22Rv1 (cell line): ENCODE measurements around the gene SLC25A51.

Experiments
- CTCF ChIP-seq: fragments of 450-650 bp; IDR thresholded peaks from 2 replicates; pipeline ENCODE4 v1.5.1; 2017; ENCODE audit warnings: mild to moderate bottlenecking
- ZFX ChIP-seq: fragments of 450-650 bp; IDR thresholded peaks from 2 replicates; pipeline ENCODE4 v1.6.1; 2017; ENCODE audit warnings: antibody characterized with exemption, borderline replicate concordance

- TF ChIP-seq CTCF (no peak), ZFX (no peak)
Observed at GRCh38 chr9:37889536-37889935, 14.4 kb downstream of the SLC25A51 start.
